ENCODE results near the gene PITPNM1.

Gene PITPNM1

GRCh38 chr11:67463186-67463585 is 42.0 kb downstream of the PITPNM1 start:
- no peak for TF ChIP-seq CTCF (IDR thresholded peaks at IDR 0.05; ENCODE audit: control extremely low read depth, extremely low read depth, low read depth, missing control alignments)
- POLR2A ChIA-PET = no interaction called here
- no peak for DNase-seq (ENCODE audit: extremely low spot score)
- CTCF ChIA-PET = no interaction called here

- DNase-seq (ENCODE audit: extremely low spot score) = no peak
- ChIA-PET POLR2A (interaction anchor here (0.6 to 1.4 kb wide), 2 partner anchors 8 to 10 kb away, joined by 4 read pairs; no protein-coding TSS in a partner anchor), CTCF (interaction anchor here (3.7 kb wide), 1 partner anchor 20 kb away, joined by 19 read pairs; the partner anchor contains the start of gene PTPRCAP)
- TF ChIP-seq CTCF (IDR thresholded peaks at IDR 0.05; ENCODE audit: control extremely low read depth, extremely low read depth, low read depth, missing control alignments) = no peak
Observed at GRCh38 chr11:67458266-67458665, 46.9 kb downstream of the PITPNM1 start.

GRCh38 chr11:67457453-67457852 is 47.7 kb downstream of the PITPNM1 start:
- TF ChIP-seq CTCF (IDR thresholded peaks at IDR 0.05; ENCODE audit: control extremely low read depth, extremely low read depth, low read depth, missing control alignments) = no peak
- no peak for DNase-seq (ENCODE audit: extremely low spot score)
- POLR2A ChIA-PET = no interaction called here
- CTCF ChIA-PET = interaction anchor here (1.7 kb wide), 1 partner anchor 112 kb away, joined by 6 read pairs; no protein-coding TSS in a partner anchor

- POLR2A ChIA-PET = interaction anchor here (0.8 kb wide), 1 partner anchor 12 kb away, joined by 3 read pairs; no protein-coding TSS in a partner anchor
- no peak for DNase-seq (ENCODE audit: extremely low spot score)
- TF ChIP-seq CTCF (IDR thresholded peaks at IDR 0.05; ENCODE audit: control extremely low read depth, extremely low read depth, low read depth, missing control alignments) = no peak
- CTCF ChIA-PET = interaction anchor here (1.0 to 1.7 kb wide), 2 partner anchors 29 to 110 kb away, joined by 3 to 6 read pairs; no protein-coding TSS in a partner anchor
Observed at GRCh38 chr11:67456068-67456705, 49.0 kb downstream of the PITPNM1 start.

- no peak for TF ChIP-seq CTCF (IDR thresholded peaks at IDR 0.05; ENCODE audit: control extremely low read depth, extremely low read depth, low read depth, missing control alignments)
- CTCF ChIA-PET = interaction anchor here (1.0 to 1.1 kb wide), 2 partner anchors 10 to 104 kb away, joined by 3 read pairs; no protein-coding TSS in a partner anchor
- DNase-seq (ENCODE audit: extremely low spot score) = no peak
- POLR2A ChIA-PET = interaction anchor here (0.5 kb wide), 1 partner anchor 24 kb away, joined by 6 read pairs; no protein-coding TSS in a partner anchor
Observed at GRCh38 chr11:67455054-67455453, 50.1 kb downstream of the PITPNM1 start, which contains the start of gene CABP4. Gene CABP4, plus strand, starts transcription at chr11:67455354. Its CDS starts 70 bp downstream, at chr11:67455424.

GRCh38 chr11:67453816-67454732 is 51.1 kb downstream of the PITPNM1 start:
- POLR2A ChIA-PET = interaction anchor here (0.5 kb wide), 1 partner anchor 23 kb away, joined by 6 read pairs; no protein-coding TSS in a partner anchor
- TF ChIP-seq CTCF (IDR thresholded peaks at IDR 0.05; ENCODE audit: control extremely low read depth, extremely low read depth, low read depth, missing control alignments) = no peak
- CTCF ChIA-PET = interaction anchor here (1.1 kb wide), 1 partner anchor 103 kb away, joined by 3 read pairs; no protein-coding TSS in a partner anchor
- no peak for DNase-seq (ENCODE audit: extremely low spot score)

All from GM10248 (cell line).